Uterus (tissue), 2 donors: ENCODE data around the gene CAMK2N2.

Experiments
- CTCF ChIP-seq, 4 experiments: fragments of 200-600 bp in 2 of 4; fragments of 450-650 bp in 2 of 4; sonication (generic) in 2 of 4; IDR thresholded peaks; one replicate each; pipeline ENCODE4 v1.5.1; 2016 to 2019; ENCODE audit warnings: antibody characterized with exemption in 4 of 4, mild to moderate bottlenecking in 2 of 4, moderate library complexity in 1 of 4
- POLR2A ChIP-seq, 2 donors: fragments of 450-650 bp; IDR thresholded peaks; one replicate each; pipeline ENCODE4 v1.6.1; 2016; ENCODE audit warnings: antibody characterized with exemption in 2 of 2, mild to moderate bottlenecking in 1 of 2, moderate library complexity in 1 of 2

- TF ChIP-seq CTCF (IDR thresholded peaks at IDR 0.05), result no peak
- TF ChIP-seq POLR2A (IDR thresholded peaks at IDR 0.05), result no peak
Observed at GRCh38 chr3:184237807-184238206, 23.5 kb downstream of the CAMK2N2 start.
